ENCODE measurements around the gene ATCAY. TPM values are rescaled to one million over a fixed set of nuclear protein-coding genes. Genes with fewer than 3 reads are reported as not detected.
A peak's percentile ranks its signal among the peaks of the same experiment; 100 is the strongest.

Gene ATCAY
- polyA plus RNA-seq, 1 donor from 2014 or later: 73.8 TPM

DNA sequence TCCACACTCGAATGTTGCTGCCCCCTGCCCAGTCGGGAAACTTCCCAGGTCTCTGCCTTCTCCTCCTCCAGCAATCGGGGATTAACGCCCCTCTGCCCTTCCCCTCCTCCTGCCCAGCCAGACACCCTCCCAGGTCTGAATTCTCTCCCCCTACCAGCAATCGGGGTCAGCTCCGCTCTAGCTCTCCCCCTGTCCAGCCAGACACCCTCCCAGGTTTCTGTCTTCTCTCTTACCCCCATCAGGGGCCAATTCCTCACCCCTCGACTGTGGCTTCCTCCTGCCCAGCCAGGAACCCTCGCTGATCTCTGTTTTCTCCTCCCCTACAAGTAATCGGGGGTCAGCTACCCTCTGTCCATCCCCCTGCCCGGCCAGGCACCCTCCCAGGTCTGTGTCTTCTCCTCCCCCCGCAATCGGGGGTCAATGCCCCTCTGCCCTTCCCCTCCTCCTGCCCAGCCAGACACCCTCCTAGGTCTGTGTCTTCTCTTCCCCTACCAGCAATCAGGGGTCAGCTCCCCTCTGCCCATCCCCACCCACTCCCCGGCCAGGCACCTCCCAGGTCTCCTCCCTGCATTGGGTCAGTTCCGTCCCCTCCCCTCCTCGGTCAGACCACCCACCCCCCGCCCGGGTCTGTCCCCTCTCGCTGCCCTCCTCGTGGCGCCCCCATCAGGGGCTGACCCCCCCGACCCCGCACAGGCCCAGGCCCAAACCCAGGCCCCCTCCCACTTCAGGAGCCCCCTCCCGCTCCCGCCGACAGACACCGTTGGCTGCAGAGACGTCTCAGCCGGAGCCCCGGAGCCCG, 12.3 kb upstream of the ATCAY start:
- Histone ChIP-seq H3K79me2 (replicated peaks; ENCODE audit: insufficient read depth, low read length) (no peaks in the 10 kb centered on the region), H3K27me3 (ENCODE audit: insufficient read depth, low read depth, low read length) (peaks cover 9% of the 10 kb centered on the region), H3K9ac (ENCODE audit: low read length) (peak overlapping the region; percentile 58), H3K9me3 (ENCODE audit: low read length) (peaks cover 4% of the 10 kb centered on the region), H3K27ac (ENCODE audit: low read length) (no peak overlapping the region), H3K36me3 (ENCODE audit: insufficient read depth, low read length) (no peaks in the 10 kb centered on the region), H2AFZ (ENCODE audit: low read depth, low read length) (peak overlapping the region; percentile 21), H3F3A (ENCODE audit: insufficient read depth, low read length, poor library complexity, severe bottlenecking) (no peaks in the 10 kb centered on the region), H3K4me3 (ENCODE audit: low read length) (peak overlapping the region; percentile 62), H3K9me2 (ENCODE audit: insufficient read depth, low read length) (no peaks in the 10 kb centered on the region), H3K4me2 (ENCODE audit: low read length) (no peak overlapping the region), H4K20me1 (ENCODE audit: insufficient read depth) (no peaks in the 10 kb centered on the region)
- no peak for TF ChIP-seq TAF1 (IDR thresholded peaks at IDR 0.05; ENCODE audit: low read depth)
- no peak for TF ChIP-seq MXI1 (conservative IDR thresholded peaks at IDR 0.05; ENCODE audit: poor library complexity, severe bottlenecking)
- TF ChIP-seq, protein P1, sequence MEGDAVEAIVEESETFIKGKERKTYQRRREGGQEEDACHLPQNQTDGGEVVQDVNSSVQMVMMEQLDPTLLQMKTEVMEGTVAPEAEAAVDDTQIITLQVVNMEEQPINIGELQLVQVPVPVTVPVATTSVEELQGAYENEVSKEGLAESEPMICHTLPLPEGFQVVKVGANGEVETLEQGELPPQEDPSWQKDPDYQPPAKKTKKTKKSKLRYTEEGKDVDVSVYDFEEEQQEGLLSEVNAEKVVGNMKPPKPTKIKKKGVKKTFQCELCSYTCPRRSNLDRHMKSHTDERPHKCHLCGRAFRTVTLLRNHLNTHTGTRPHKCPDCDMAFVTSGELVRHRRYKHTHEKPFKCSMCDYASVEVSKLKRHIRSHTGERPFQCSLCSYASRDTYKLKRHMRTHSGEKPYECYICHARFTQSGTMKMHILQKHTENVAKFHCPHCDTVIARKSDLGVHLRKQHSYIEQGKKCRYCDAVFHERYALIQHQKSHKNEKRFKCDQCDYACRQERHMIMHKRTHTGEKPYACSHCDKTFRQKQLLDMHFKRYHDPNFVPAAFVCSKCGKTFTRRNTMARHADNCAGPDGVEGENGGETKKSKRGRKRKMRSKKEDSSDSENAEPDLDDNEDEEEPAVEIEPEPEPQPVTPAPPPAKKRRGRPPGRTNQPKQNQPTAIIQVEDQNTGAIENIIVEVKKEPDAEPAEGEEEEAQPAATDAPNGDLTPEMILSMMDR (IDR thresholded peaks at IDR 0.05; ENCODE audit: poor library complexity, severe bottlenecking): no peak
- TF ChIP-seq POLR2AphosphoS5 (IDR thresholded peaks at IDR 0.05): no peak
- no peak for TF ChIP-seq RAD21 (conservative IDR thresholded peaks at IDR 0.05)
- TF ChIP-seq EZH2 (IDR thresholded peaks at IDR 0.05; ENCODE audit: borderline replicate concordance, insufficient read depth, low read length, poor library complexity, severe bottlenecking): no peak
- no peak for TF ChIP-seq REST (IDR thresholded peaks at IDR 0.05; ENCODE audit: borderline replicate concordance)
- no peak for TF ChIP-seq SMC3 (conservative IDR thresholded peaks at IDR 0.05; ENCODE audit: poor library complexity)
- TF ChIP-seq EP300 (conservative IDR thresholded peaks at IDR 0.05; ENCODE audit: poor library complexity, severe bottlenecking): no peak

DNA sequence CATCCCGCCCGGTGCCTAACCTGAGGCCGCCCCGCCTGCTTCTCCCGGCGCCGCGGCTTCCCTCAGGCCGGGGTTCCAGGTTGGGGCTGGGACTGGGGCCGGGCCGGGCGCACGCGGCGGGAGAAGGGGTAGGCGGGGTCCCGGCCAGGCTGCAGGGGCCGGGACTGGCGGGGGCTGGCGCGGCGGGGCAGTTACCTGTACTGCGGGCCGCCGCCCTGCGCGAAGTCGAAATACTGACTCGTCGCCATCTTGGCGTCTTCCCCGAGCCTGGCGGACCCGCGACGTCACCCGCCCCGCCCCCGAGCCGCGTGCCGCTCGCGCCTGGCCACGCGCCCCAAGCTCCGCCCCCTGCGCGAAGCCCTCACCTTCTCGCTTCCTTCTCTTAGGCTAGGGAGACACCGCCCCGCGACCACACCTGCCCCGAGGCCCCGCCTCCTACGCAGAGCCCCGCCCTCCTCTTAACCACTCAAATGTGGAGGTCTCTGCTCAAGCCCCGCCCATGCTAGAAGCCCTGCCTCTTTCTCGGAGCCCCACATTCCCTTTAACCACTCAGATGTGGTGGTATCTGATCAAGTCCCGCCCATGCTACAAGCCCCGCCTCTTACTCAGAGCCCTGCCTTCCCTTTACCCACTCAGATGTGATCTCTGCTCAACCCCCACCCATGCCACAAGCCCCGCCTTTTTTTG, 11.6 kb upstream of the ATCAY start, which contains the start of gene ZFR2:
TSS of gene ZFR2 (minus strand) at position 269 of the 687 bp plus-strand sequence. CDS start at position 248, 21 bp downstream.
- no peaks in the 10 kb centered on the region for H3K9me2 ChIP-seq (ENCODE audit: insufficient read depth, low read length)
- peaks cover 9% of the 10 kb centered on the region for H3K27me3 ChIP-seq (ENCODE audit: insufficient read depth, low read depth, low read length)
- H3F3A ChIP-seq (ENCODE audit: insufficient read depth, low read length, poor library complexity, severe bottlenecking): no peaks in the 10 kb centered on the region
- no peaks in the 10 kb centered on the region for H3K36me3 ChIP-seq (ENCODE audit: insufficient read depth, low read length)
- peak within 1 kb of the TSS; percentile 58 for H3K9ac ChIP-seq (ENCODE audit: low read length)
- no peaks in the 10 kb centered on the region for H4K20me1 ChIP-seq (ENCODE audit: insufficient read depth)
- TF ChIP-seq RAD21 (conservative IDR thresholded peaks at IDR 0.05) (no peak), EZH2 (IDR thresholded peaks at IDR 0.05; ENCODE audit: borderline replicate concordance, insufficient read depth, low read length, poor library complexity, severe bottlenecking) (no peak), POLR2AphosphoS5 (IDR thresholded peaks at IDR 0.05) (peak; percentile 43)
- H3K4me3 ChIP-seq (ENCODE audit: low read length): peak within 1 kb of the TSS; percentile 62
- H3K27ac ChIP-seq (ENCODE audit: low read length): no peak within 1 kb of the TSS
- H2AFZ ChIP-seq (ENCODE audit: low read depth, low read length): peak within 1 kb of the TSS; percentile 21
- no peaks in the 10 kb centered on the region for H3K79me2 ChIP-seq (replicated peaks; ENCODE audit: insufficient read depth, low read length)
- H3K9me3 ChIP-seq (ENCODE audit: low read length): peaks cover 4% of the 10 kb centered on the region
- H3K4me2 ChIP-seq (ENCODE audit: low read length): no peak within 1 kb of the TSS
